ENCODE measurements around the gene TTC7B.

Gene TTC7B

DNA sequence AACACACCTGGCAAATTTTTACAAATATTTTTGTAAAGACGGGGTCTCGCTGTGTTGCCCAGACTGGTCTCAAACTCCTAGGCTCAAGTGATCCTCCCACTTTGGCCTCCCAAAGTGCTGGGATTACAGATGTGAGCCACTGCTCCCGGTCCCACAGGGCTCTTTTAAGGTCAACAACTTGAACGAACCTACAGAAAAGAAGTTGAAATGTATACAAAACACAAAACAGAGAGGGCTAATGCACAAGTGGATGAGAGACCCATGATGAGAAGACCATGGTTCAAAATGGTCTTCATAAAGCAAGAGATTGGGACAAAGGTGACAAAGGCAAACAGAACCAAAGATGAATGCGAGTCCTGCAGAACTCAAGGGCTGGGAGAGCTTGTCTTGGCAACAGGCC, 328.0 kb downstream of the TTC7B start:
- DNase-seq (ENCODE audit: low spot score), result no peak
- no peak overlapping the region for H2BK120ac ChIP-seq (ENCODE audit: low read depth, low read length)
- no peak overlapping the region for H3K4ac ChIP-seq (ENCODE audit: low read length)
- no peak overlapping the region for H4K91ac ChIP-seq (ENCODE audit: low read depth, low read length, poor library complexity)
- no peak overlapping the region for H4K8ac ChIP-seq (ENCODE audit: low read depth, low read length)
- no peak overlapping the region for H2BK5ac ChIP-seq (ENCODE audit: low read length)
- H3K27ac ChIP-seq (replicated peaks; ENCODE audit: low read length), result no peak overlapping the region
- H3K23ac ChIP-seq (ENCODE audit: low read depth, low read length, poor library complexity), result no peak overlapping the region
- H3K4me2 ChIP-seq (ENCODE audit: insufficient read depth, low read length, poor library complexity, severe bottlenecking), result no peak overlapping the region
- no peak overlapping the region for H2AFZ ChIP-seq (ENCODE audit: low read length)
- no peak overlapping the region for H3K14ac ChIP-seq (ENCODE audit: low read length)
- H3K9ac ChIP-seq (ENCODE audit: low read depth, low read length, poor library complexity), result no peak overlapping the region
- peaks cover 22 to 28% of the 10 kb centered on the region in 2 donors for H3K4me1 ChIP-seq (ENCODE audit: control insufficient read depth in 2 of 2, insufficient read depth in 1 of 2, low read depth in 1 of 2, low read length in 2 of 2)
- H2BK15ac ChIP-seq (ENCODE audit: low read length), result no peak overlapping the region
- H3K27me3 ChIP-seq (ENCODE audit: control insufficient read depth in 3 of 3, insufficient read depth in 3 of 3, low read depth in 1 of 3, low read length in 3 of 3), result no peaks in the 10 kb centered on the region
- H3K18ac ChIP-seq (ENCODE audit: low read length), result no peak overlapping the region
- no peak overlapping the region for H2AK5ac ChIP-seq (ENCODE audit: low read depth, low read length)
- H3K36me3 ChIP-seq (replicated peaks in 1 of 2; ENCODE audit: control insufficient read depth in 2 of 2, insufficient read depth in 2 of 2, low read length in 2 of 2), result no peaks in the 10 kb centered on the region
- H3K9me3 ChIP-seq (replicated peaks in 1 of 2; ENCODE audit: control insufficient read depth in 2 of 2, insufficient read depth in 1 of 2, low read depth in 1 of 2, low read length in 2 of 2), result no peaks in the 10 kb centered on the region
- no peak overlapping the region for H2BK12ac ChIP-seq (ENCODE audit: low read length)
- no peak overlapping the region for H3K4me3 ChIP-seq (ENCODE audit: low read length in 2 of 2)
- WGBS, 2 donors (ENCODE audit: extremely low coverage in 2 of 2, insufficient read length in 2 of 2, insufficient replicate concordance in 1 of 2), result no CpG with 5 or more reads among the region's 5 CpGs
- H3K79me1 ChIP-seq (ENCODE audit: low read depth, low read length), result no peaks in the 10 kb centered on the region

DNA sequence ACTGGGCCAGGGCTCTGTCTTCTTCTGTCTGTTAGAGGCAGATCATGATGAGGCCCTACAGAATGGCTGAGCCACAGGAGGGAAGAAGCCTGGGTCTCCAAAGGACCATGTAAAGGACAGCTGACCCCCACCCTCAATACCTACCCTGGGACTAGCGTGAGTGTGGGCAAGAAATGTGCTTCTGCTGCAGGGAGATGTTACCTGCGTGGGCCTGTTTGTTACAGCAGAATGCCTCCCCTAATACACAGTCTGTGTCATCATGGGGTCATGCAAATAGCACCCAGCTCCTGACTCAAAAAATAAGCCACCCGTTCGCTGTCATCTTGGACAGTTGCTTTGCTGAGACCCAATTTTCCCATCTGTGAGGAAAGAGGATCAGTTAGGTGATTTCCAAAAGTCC, 328.8 kb downstream of the TTC7B start:
- Histone ChIP-seq H3K18ac (ENCODE audit: low read length) (peak overlapping the region; percentile 25), H3K27me3 (ENCODE audit: control insufficient read depth in 3 of 3, insufficient read depth in 3 of 3, low read depth in 1 of 3, low read length in 3 of 3) (no peaks in the 10 kb centered on the region), H2BK5ac (ENCODE audit: low read length) (peak overlapping the region; percentile 8), H3K23ac (ENCODE audit: low read depth, low read length, poor library complexity) (no peak overlapping the region), H4K91ac (ENCODE audit: low read depth, low read length, poor library complexity) (no peak overlapping the region), H3K4me3 (ENCODE audit: low read length in 2 of 2) (no peak overlapping the region), H2BK120ac (ENCODE audit: low read depth, low read length) (no peak overlapping the region), H2AK5ac (ENCODE audit: low read depth, low read length) (peak overlapping the region; percentile 35), H3K14ac (ENCODE audit: low read length) (no peak overlapping the region), H3K36me3 (replicated peaks in 1 of 2; ENCODE audit: control insufficient read depth in 2 of 2, insufficient read depth in 2 of 2, low read length in 2 of 2) (no peaks in the 10 kb centered on the region), H2BK15ac (ENCODE audit: low read length) (no peak overlapping the region), H4K8ac (ENCODE audit: low read depth, low read length) (no peak overlapping the region), H3K9ac (ENCODE audit: low read depth, low read length, poor library complexity) (no peak overlapping the region), H3K9me3 (replicated peaks in 1 of 2; ENCODE audit: control insufficient read depth in 2 of 2, insufficient read depth in 1 of 2, low read depth in 1 of 2, low read length in 2 of 2) (no peaks in the 10 kb centered on the region), H3K4ac (ENCODE audit: low read length) (no peak overlapping the region), H3K4me2 (ENCODE audit: insufficient read depth, low read length, poor library complexity, severe bottlenecking) (no peak overlapping the region), H2BK12ac (ENCODE audit: low read length) (no peak overlapping the region), H3K79me1 (ENCODE audit: low read depth, low read length) (no peaks in the 10 kb centered on the region), H2AFZ (ENCODE audit: low read length) (no peak overlapping the region), H3K4me1 (ENCODE audit: control insufficient read depth in 2 of 2, insufficient read depth in 1 of 2, low read depth in 1 of 2, low read length in 2 of 2) (peaks cover 19 to 28% of the 10 kb centered on the region in 2 donors), H3K27ac (replicated peaks; ENCODE audit: low read length) (no peak overlapping the region)
- DNase-seq (ENCODE audit: low spot score), result no peak
- no CpG with 5 or more reads among the region's 4 CpGs for WGBS, 2 donors (ENCODE audit: extremely low coverage in 2 of 2, insufficient read length in 2 of 2, insufficient replicate concordance in 1 of 2)

DNA sequence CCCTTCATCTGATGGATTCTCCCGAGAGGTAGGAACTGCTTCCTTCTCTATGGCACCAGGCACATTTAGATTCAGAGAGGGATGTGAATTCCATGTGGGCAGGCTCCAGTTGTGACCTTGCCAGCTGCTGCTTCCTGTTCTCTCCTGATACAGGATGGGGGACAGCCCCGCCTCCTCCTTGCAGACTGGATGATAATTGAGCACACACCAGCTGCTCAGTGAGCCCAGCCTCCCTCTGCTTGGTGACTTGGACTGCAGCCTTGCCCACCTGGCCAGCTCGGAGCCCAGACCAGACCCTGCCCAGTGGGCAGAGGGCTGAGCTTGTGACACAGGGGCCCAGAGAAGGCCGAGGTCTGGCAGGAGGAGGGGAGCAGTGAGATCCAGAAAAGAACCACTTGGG, 329.2 kb downstream of the TTC7B start:
- no peaks in the 10 kb centered on the region for H3K36me3 ChIP-seq (replicated peaks in 1 of 2; ENCODE audit: control insufficient read depth in 2 of 2, insufficient read depth in 2 of 2, low read length in 2 of 2)
- H3K4ac ChIP-seq (ENCODE audit: low read length), result no peak overlapping the region
- H3K14ac ChIP-seq (ENCODE audit: low read length), result no peak overlapping the region
- no peak for DNase-seq (ENCODE audit: low spot score)
- peak overlapping the region; percentile 35 for H2AK5ac ChIP-seq (ENCODE audit: low read depth, low read length)
- no peak overlapping the region for H2BK120ac ChIP-seq (ENCODE audit: low read depth, low read length)
- H2BK15ac ChIP-seq (ENCODE audit: low read length), result no peak overlapping the region
- no CpG with 5 or more reads among the region's 4 CpGs for WGBS, 2 donors (ENCODE audit: extremely low coverage in 2 of 2, insufficient read length in 2 of 2, insufficient replicate concordance in 1 of 2)
- H3K4me2 ChIP-seq (ENCODE audit: insufficient read depth, low read length, poor library complexity, severe bottlenecking), result no peak overlapping the region
- H2AFZ ChIP-seq (ENCODE audit: low read length), result peak overlapping the region; percentile 32
- H3K27ac ChIP-seq (replicated peaks; ENCODE audit: low read length), result no peak overlapping the region
- H3K4me3 ChIP-seq (ENCODE audit: low read length in 2 of 2), result no peak overlapping the region
- no peak overlapping the region for H4K8ac ChIP-seq (ENCODE audit: low read depth, low read length)
- H3K18ac ChIP-seq (ENCODE audit: low read length), result peak overlapping the region; percentile 58
- H3K79me1 ChIP-seq (ENCODE audit: low read depth, low read length), result no peaks in the 10 kb centered on the region
- no peak overlapping the region for H2BK12ac ChIP-seq (ENCODE audit: low read length)
- no peak overlapping the region for H3K9ac ChIP-seq (ENCODE audit: low read depth, low read length, poor library complexity)
- peak overlapping the region; percentile 8 for H2BK5ac ChIP-seq (ENCODE audit: low read length)
- H3K9me3 ChIP-seq (replicated peaks in 1 of 2; ENCODE audit: control insufficient read depth in 2 of 2, insufficient read depth in 1 of 2, low read depth in 1 of 2, low read length in 2 of 2), result peaks cover 0 to 4% of the 10 kb centered on the region in 2 donors
- peak overlapping the region; percentile 76 for H4K91ac ChIP-seq (ENCODE audit: low read depth, low read length, poor library complexity)
- no peaks in the 10 kb centered on the region for H3K27me3 ChIP-seq (ENCODE audit: control insufficient read depth in 3 of 3, insufficient read depth in 3 of 3, low read depth in 1 of 3, low read length in 3 of 3)
- peaks cover 17 to 25% of the 10 kb centered on the region in 2 donors for H3K4me1 ChIP-seq (ENCODE audit: control insufficient read depth in 2 of 2, insufficient read depth in 1 of 2, low read depth in 1 of 2, low read length in 2 of 2)
- no peak overlapping the region for H3K23ac ChIP-seq (ENCODE audit: low read depth, low read length, poor library complexity)

DNA sequence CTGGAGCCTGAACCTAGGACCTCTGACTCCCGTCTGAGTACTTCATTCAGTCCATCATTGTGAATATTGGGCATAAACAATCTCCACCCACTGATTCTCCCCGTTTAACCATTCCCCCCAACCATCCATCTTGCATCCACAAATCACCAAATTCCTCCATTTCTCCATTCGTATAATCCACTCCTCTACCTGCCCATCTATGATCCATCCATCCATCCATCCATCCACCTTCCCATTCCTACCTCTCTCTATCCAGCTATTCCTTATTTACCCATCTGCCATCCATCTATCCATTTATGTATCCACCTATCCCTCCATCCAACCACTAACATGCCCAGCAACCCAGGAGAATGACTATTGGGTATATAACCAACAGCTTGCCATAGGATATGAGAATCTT, 331.9 kb downstream of the TTC7B start:
- Histone ChIP-seq H3K9me3 (replicated peaks in 1 of 2; ENCODE audit: control insufficient read depth in 2 of 2, insufficient read depth in 1 of 2, low read depth in 1 of 2, low read length in 2 of 2) (peaks cover 0 to 18% of the 10 kb centered on the region in 2 donors), H2BK120ac (ENCODE audit: low read depth, low read length) (no peak overlapping the region), H3K9ac (ENCODE audit: low read depth, low read length, poor library complexity) (no peak overlapping the region), H2AK5ac (ENCODE audit: low read depth, low read length) (no peak overlapping the region), H3K4me1 (ENCODE audit: control insufficient read depth in 2 of 2, insufficient read depth in 1 of 2, low read depth in 1 of 2, low read length in 2 of 2) (peaks cover 5 to 13% of the 10 kb centered on the region in 2 donors), H2BK15ac (ENCODE audit: low read length) (no peak overlapping the region), H3K14ac (ENCODE audit: low read length) (no peak overlapping the region), H3K4ac (ENCODE audit: low read length) (no peak overlapping the region), H3K27ac (replicated peaks; ENCODE audit: low read length) (no peak overlapping the region), H3K18ac (ENCODE audit: low read length) (no peak overlapping the region), H4K8ac (ENCODE audit: low read depth, low read length) (no peak overlapping the region), H3K23ac (ENCODE audit: low read depth, low read length, poor library complexity) (no peak overlapping the region), H3K79me1 (ENCODE audit: low read depth, low read length) (no peaks in the 10 kb centered on the region), H3K4me2 (ENCODE audit: insufficient read depth, low read length, poor library complexity, severe bottlenecking) (no peak overlapping the region), H3K27me3 (ENCODE audit: control insufficient read depth in 3 of 3, insufficient read depth in 3 of 3, low read depth in 1 of 3, low read length in 3 of 3) (no peaks in the 10 kb centered on the region), H3K36me3 (replicated peaks in 1 of 2; ENCODE audit: control insufficient read depth in 2 of 2, insufficient read depth in 2 of 2, low read length in 2 of 2) (no peaks in the 10 kb centered on the region), H2BK12ac (ENCODE audit: low read length) (no peak overlapping the region), H4K91ac (ENCODE audit: low read depth, low read length, poor library complexity) (no peak overlapping the region), H2BK5ac (ENCODE audit: low read length) (no peak overlapping the region), H3K4me3 (ENCODE audit: low read length in 2 of 2) (no peak overlapping the region), H2AFZ (ENCODE audit: low read length) (no peak overlapping the region)
- 100% methylated on average over 1 to 2 of the region's 3 CpGs for WGBS, 2 donors (ENCODE audit: extremely low coverage in 2 of 2, insufficient read length in 2 of 2, insufficient replicate concordance in 1 of 2)
- no peak for DNase-seq (ENCODE audit: low spot score)
